GM18907 (cell line): ENCODE measurements around the gene BTNL9.
"Not testable (repeated sequence)": the region's sequence is repeated elsewhere in the genome, so short reads cannot be mapped to it uniquely, and the experiment has no call there.

Experiments used
- ATAC-seq: cut with Tn5 transposase; IDR thresholded peaks from one replicate; pipeline ENCODE4 v1.9.1; 2021; ENCODE audit warnings: mild to moderate bottlenecking, moderate library complexity; ENCODE audit not compliant: unreplicated experiment

BTNL9 gene

DNA sequence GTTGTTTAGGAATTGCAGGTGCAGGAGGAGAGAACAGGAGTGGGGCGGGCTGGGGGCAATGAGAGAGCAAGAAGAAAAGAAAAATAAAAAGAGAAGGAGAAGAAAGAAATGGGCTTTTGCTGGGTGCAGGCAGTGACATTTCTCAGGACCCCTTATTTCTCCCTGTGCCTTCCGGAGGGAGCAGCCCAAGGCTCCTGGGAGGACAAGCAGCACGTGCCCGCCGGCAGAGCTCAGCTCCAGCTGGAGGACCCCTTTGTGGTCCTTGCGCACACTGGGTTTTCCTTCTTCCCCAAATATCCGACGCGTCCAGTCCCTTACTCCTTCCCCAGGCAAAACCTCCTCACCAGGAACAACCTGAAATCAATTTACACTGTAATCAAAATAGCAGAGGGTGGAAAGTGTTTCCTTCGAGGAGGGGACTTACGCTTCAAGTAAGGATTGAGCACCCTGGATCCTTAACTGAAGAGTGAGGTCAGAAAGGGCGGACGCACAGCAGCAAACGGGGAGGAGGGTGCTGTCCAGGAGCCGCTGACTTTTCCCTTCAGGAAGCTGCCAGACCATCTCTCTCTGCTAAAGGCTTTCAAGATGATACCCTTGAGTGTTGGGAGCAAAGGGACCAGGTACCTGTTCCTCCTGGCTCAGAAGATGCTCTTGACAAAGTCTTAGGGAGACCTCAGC is 2.1 kb downstream of the BTNL9 start:
- no peak for ATAC-seq

DNA sequence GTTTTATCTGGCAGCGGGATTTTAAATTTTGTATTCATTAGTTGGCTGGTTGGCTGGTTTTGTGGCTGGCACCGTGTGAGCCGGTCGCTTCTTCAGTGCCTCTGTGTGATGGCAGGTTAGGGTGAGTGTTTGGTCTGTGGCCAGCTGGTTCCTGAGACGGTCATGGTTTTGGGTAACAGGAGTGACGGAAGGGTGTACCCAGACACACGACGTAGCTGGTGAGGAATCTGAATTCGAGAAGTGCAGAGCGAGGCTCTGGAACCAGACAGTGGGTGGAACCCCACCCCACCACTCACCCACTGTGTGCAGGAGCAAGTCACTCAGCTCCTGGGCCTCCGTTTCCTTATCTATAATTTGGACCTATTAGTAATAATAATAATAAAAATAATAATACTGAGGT is 2.7 kb downstream of the BTNL9 start:
- ATAC-seq, result no peak

DNA sequence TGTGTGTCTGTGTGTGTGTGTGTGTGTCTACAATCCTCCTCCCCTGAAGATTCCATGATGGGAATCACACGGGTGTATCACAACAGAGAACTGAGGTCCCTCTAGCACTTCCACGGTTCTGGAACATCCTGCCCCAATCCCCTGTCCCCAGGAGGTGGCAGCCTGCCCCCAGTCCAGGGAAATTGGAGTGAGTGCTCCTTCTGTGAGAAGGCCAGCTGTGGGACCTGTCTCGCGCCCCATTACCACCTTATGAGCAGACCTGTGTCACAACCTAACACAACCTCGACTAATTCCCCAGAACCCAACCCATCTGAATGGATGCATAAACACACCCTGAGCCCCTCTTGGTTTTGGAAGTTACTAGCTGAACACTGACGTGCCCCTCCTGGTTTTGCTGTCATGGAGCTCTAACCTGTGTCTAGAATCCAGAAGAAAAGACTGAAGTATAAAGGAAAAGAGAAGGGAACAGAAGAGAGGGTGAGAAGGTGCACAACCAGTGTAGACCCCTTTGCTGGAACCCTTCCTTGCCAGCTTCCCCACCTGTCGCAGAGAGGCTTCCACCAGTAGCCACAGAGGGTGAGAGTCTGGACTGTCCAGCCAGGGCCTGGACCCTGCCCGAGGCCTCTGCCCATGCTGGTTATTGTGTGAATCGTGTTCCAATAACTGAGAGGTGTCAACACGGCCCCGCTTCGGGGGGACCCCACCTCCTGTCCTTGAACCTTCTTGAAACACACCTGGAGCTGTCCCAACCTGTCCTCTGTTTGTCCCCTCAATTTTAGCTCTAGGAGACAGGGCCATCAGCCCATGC is 3.4 kb downstream of the BTNL9 start:
- ATAC-seq, result no peak

DNA sequence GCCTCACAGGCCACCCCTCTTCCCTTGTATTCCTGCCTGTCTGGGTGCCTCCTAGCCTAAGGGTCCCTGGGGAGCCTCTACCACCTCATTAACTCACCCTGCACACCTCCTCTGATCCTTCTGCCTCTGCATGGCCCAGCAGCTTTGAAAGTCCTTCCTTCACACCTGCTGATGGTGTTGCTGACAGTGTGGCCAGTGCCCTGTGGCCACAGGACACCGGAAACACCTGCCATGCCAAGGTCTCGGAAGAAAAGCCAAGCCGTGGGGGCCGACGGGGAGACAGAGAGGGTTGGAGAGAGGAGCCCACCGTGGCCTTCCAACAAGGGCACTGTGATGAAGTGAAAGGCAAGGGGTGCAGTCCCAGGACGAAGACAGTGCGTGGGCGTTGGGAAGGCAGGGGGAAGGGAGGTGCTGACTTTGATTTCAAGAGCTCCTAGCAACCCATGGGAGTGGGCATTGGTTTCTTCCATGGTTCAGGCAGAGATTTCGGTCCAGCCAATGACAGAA is 4.1 kb downstream of the BTNL9 start:
- ATAC-seq, result no peak

DNA sequence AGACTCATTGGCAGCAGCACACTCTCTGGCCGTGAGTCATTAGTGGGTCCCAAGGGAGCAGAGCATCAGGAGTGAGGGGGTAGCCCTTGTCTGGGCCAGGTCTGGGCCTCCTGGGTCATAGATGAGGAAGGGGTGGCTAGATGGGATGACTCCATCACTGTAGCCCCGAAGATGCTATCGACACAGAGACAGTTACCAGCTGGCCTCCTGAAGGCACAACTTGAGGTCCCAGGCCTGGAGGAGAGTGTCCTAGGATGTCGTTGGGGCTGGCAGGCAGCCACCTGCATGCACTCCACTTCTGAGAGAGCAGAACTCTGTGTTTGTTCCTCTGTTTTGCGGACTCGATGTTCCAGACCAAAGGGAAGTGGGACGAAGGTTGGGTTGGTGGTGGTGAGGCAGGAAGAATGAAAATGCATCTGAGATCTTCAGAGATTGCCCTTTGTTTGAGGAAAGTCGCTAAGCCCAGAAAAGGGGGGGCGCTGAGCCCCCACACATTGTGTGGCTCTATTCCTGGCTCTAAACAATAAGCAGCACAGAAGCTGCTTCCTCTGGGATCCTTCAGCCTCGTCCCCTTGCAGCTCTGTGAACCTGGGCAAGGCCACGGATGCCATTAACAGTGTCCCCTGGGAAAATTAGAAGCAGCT is 4.7 kb downstream of the BTNL9 start:
- no peak for ATAC-seq

DNA sequence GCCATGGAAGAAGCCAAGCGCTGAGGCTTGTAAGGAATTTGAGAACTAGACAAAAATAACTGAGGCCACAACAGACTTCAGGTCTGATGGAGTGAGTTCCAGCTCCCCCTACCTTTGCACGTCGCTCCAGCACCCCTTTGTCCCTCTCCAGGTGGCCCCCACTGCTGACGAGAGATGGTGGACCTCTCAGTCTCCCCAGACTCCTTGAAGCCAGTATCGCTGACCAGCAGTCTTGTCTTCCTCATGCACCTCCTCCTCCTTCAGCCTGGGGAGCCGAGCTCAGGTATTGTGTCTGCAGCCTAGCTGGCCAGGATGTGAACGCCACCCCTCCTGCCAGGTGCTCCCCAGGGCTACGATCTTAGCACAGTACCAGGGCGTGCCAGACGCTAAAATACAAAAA is 5.2 kb downstream of the BTNL9 start:
- no peak for ATAC-seq

DNA sequence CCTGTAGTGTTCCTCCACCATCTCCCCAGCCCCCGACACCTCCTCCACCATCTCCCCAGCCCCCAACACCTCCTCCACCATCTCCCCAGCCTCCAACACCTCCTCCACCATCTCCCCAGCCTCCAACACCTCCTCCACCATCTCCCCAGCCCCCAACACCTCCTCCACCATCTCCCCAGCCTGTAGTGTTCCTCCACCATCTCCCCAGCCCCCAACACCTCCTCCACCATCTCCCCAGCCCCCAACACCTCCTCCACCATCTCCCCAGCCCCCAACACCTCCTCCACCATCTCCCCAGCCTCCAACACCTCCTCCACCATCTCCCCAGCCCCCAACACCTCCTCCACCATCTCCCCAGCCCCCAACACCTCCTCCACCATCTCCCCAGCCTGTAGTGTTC is 5.8 kb downstream of the BTNL9 start:
- ATAC-seq, result not testable (repeated sequence)

DNA sequence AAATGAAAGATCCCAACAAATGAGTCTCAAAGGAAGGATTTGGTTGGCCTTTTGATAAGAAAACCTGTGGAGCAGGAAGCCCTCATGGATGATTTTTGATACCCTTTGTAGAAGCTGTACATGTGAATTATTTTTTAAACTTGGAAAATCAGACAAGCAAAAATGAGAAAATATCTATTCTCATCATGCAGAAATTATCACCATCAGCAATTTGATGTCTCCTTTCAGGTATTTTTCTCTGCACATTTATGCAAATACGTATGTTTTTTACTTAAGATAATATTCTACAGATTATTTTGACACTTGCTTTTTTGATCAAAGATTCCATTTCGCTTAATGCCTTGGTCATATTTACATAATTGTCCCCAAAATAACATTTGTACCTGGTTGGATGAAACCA is 7.2 kb downstream of the BTNL9 start:
- no peak for ATAC-seq

DNA sequence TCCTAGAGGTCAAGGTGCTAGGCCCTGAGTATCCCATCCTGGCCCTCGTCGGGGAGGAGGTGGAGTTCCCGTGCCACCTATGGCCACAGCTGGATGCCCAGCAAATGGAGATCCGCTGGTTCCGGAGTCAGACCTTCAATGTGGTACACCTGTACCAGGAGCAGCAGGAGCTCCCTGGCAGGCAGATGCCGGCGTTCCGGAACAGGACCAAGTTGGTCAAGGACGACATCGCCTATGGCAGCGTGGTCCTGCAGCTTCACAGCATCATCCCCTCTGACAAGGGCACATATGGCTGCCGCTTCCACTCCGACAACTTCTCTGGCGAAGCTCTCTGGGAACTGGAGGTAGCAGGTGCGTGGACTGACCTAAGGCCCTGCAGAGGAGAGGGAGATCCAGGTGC is 7.9 kb downstream of the BTNL9 start:
- no peak for ATAC-seq

DNA sequence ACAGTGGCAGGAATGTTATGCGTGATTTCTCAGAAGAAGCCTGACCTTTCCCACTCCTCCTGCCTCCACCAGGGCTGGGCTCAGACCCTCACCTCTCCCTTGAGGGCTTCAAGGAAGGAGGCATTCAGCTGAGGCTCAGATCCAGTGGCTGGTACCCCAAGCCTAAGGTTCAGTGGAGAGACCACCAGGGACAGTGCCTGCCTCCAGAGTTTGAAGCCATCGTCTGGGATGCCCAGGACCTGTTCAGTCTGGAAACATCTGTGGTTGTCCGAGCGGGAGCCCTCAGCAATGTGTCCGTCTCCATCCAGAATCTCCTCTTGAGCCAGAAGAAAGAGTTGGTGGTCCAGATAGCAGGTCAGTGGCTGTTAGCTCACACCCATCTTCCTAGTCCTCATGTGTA is 9.9 kb downstream of the BTNL9 start:
- ATAC-seq, result no peak

DNA sequence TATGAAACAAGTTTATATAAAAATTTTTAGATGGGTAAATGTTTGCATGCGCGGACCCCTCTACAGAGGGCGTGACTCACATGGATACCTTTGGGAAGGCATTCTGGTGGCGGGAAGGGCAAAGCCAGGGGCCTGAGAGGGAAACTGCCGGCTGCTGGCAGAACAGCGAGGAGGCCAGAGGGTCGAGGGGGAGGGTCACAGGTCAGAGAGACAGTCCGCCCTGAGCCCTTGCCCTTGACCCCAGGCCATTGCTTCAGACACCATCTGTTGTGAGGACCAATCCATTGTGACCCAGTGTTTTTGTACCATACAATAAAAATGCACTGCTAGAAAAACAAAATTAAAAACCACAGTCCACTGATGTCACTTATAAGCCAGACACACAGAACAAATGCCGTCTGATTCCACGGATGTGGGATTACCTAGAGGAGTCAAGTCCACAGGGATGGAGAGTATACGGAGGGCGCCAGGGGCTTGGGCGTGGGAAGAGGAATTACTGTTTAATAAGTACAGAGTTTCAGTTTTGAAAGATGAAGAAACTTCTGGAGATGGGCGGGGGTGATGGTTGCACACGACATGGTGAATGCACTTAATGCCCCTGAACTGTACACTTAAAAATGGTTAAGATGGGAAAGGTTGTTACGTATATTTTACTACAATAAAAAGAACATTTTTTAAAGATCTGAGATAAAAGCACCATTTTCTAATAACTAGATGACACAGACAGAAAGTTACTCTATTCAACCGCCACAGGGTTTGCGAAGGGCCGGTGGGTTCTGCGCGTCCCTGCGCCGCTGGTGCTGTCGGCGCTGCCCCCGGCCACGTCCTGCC is 12.0 kb downstream of the BTNL9 start:
- ATAC-seq, result no peak

DNA sequence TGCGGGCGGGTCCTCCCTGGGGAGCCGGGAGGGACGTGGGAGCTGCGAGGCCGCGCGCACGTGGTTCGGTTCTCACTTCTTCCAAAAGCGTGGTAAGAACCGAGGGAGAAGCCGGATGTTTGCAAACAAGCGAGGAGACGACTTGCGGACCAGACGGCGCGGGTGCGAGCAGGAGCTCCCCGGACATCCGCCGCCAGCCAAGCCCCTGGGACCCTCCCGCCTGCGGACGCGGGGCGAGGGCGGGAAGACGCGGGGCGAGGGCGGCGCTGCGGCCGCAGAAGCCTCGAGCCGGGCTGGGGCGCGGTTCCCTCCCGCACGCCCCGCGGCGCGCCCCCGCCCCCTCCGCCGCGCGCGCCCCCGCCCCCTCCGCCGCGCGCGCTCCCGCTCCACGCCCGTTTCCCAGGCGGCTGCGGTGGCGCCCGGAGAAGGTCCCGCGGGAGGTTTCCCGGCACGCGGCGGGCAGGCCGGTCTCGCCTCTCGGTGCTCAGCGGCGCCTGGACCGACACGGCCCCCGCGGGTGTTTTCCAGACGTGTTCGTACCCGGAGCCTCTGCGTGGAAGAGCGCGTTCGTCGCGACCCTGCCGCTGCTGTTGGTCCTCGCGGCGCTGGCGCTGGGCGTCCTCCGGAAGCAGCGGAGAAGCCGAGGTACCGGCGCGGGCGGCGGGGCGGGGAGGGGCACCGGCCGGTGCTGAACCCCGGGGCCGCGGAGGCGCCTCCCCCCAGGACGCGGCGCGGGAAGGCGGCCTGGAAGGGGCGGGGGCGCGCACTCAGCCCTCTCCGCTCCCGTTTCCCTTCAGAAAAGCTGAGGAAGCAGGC is 12.8 kb downstream of the BTNL9 start:
- no peak for ATAC-seq

DNA sequence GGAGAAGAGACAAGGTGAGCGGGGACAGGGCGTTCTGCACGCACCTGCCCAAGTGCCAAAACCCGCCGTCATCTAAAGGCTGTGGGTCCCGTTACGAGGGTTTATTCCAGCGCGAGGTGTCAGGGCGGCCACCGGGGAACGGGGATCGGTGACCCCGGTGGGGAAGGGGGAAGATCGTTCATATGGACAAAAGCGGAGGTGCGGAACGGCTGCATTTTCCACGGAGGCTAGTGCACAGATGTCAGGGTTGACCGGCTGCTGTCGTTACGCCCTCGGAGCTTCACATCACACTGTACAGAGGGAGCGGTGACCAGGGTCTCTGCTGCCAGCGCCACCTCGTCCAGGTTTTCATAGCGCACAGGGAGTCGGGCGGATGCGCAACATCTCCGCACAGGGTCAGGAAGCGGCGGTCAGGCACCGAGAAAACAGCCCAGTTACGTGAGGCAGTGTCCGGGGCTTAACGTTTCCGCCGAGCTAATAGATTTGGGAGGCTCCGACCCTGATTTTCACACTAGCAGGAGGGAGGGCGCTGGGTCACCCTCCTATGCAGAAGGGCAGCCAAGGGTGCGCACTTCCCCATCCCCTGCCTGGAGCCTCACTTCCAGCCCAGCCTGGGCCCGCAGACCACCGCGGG is 13.5 kb downstream of the BTNL9 start:
- ATAC-seq, result no peak

DNA sequence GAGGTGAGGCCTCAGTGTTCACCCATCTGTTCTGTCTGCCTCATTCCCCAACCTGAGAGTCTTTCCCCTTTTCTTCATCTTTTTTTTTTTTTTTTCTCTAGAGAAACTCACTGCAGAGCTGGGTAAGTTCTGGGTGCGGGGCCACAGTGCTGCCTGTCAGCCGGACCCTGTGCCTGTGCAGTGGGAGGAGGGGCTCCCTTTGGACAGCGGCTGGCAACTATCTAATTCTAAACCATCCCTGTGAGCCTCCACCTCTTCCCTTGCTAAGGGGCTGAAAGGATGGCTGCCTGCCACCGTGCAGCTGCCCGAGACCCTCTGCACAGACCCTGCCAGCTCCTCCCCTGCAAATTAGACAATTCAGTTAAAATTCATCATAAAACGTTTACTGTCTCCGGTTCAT is 14.1 kb downstream of the BTNL9 start:
- no peak for ATAC-seq

DNA sequence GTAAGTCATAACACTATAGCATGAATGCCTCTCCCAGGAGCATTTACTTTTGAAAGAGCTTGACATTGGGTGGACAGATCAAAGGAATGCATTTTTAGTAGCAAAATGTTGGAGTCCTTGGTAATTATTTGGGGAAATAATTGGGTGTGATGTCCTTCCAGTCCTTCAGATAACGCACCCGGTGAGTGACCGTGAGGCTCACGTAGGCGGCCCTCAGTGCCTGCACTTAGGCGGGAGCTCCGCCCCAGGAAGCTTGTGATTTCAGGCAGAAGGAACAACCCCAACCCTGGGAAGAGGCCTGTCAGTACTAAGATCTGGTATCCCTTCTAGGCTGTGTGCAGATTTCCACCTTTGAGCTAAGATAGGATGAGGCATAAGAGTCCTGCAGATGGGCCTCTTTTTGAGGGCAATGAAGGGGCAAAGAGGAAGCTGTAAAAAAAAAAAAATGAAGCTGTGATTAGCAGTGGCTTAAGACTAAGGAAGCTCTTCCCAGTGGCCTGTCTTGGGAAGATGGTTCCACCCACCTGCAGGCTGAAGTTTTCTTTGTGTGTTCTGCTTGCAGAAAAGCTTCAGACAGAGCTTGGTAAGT is 14.9 kb downstream of the BTNL9 start:
- no peak for ATAC-seq

DNA sequence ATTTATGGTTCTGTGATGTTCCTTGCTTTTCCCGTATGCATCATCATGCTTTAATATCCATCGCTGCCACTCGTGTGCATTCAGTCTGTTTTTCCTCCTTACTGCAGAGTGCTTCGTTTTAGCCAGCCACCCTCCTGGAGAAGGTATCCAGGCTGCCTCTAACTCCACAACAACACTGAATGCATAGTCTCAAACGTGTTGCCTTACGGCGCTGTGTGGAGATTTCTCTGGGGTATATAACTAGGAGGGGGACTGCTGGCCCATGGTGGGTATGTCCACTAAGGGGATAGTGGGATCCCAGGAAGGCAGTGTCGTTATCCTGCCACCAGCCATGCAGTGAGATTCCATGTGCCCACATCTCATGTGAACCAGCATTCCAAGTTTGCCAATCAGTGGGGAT is 16.4 kb downstream of the BTNL9 start:
- ATAC-seq, result no peak

DNA sequence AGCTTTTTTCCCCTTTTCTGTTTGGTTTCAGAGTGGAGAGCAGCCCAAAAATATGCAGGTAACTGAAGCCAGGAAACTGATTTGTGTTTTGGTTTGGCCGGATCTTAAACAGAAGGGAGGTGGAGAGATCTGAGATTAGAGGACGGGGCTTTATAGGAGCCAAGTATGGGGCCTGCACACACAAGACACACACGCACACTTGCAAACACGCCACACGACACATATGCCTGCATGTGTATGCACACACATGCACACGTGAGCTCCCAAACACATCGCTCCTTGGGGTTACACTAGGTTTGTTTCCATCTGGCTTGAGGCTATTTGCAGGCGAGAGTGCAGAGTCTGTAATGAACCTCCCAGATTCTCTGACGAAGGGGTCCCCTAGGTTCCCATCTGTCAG is 18.3 kb downstream of the BTNL9 start:
- no peak for ATAC-seq

DNA sequence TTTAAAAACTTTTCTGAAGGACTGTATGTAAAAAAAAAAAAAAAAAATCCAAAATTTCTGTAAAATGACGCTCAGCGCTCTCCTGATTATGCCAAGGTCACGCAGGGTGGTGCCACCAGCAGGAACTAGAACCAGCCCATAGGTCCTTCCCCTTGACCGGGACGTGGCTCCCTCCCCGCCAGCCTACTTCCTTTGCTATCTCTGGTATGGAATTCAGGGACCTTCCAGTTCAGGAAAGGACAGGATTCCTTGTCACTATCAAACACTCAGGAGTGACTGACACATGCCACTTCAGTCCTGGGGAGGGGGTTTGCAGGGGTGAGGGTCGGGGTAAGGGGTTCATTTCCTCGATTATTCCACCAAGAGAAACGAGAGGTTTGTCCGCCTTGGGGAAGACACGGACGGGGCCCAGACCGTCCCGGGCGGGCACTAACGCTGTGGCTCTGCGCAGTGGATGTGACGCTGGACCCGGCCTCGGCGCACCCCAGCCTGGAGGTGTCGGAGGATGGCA is 18.8 kb downstream of the BTNL9 start:
- no peak for ATAC-seq
